ENCODE results near the gene PMP22.

Gene PMP22

GRCh38 chr17:15265131-15265530 is at the start of gene PMP22:
Gene PMP22 (minus strand): TSS chr17:15265326. CDS start chr17:15260727, 4,599 bp downstream.
- peak within 1 kb of the TSS; percentile 57 for H3K27ac ChIP-seq
- TF ChIP-seq ZFX (IDR thresholded peaks at IDR 0.05): no peak
- TF ChIP-seq, protein P1, sequence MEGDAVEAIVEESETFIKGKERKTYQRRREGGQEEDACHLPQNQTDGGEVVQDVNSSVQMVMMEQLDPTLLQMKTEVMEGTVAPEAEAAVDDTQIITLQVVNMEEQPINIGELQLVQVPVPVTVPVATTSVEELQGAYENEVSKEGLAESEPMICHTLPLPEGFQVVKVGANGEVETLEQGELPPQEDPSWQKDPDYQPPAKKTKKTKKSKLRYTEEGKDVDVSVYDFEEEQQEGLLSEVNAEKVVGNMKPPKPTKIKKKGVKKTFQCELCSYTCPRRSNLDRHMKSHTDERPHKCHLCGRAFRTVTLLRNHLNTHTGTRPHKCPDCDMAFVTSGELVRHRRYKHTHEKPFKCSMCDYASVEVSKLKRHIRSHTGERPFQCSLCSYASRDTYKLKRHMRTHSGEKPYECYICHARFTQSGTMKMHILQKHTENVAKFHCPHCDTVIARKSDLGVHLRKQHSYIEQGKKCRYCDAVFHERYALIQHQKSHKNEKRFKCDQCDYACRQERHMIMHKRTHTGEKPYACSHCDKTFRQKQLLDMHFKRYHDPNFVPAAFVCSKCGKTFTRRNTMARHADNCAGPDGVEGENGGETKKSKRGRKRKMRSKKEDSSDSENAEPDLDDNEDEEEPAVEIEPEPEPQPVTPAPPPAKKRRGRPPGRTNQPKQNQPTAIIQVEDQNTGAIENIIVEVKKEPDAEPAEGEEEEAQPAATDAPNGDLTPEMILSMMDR (conservative IDR thresholded peaks at IDR 0.05): no peak

DNA sequence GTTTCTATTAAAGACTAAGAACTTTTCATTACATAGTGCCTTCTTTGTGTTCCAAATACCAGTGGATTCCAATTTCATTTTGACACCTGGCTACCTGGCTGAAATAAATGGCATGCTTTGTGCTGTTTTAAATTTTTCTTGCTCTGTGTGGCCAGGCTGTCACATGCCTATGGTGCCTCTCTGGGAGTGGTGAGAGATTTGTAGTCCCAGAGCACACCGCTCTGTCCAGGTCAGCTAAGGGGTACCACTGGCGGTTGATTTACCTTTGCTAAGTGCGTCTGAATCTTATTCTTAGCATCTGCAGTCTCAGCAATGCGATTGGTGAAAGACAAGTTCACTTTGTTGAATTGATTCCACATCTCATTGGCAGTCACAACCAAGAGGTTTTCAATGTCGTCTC is 46.9 kb upstream of the PMP22 start:
- no peak for TF ChIP-seq ZFX (IDR thresholded peaks at IDR 0.05)
- H3K27ac ChIP-seq: no peak overlapping the region

- TF ChIP-seq, protein P1 (conservative IDR thresholded peaks at IDR 0.05): no peak
- TF ChIP-seq ZFX (IDR thresholded peaks at IDR 0.05): no peak
- H3K27ac ChIP-seq: no peak overlapping the region
Measured at GRCh38 chr17:15309793-15310192, 44.7 kb upstream of the PMP22 start.

DNA sequence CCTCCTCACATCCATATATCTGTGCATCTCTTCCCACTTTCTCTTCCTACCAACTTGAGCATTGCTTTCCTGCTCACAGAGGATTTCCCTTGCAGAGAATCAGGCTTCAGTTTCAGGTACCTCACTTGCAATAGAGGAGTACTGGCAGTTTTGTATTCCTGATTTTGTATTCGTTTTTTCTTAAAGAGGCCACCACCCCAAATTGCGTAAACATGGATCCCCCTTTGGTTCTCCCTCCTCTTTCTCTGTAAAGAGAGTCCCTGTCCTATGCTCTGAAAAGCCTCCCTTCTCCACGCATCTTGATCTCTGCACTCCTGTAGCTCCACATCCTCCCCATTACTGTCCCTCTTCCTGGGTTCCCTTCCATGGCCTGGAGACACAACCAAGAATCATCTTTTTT is 44.1 kb upstream of the PMP22 start:
- no peak for TF ChIP-seq ZFX (IDR thresholded peaks at IDR 0.05)
- TF ChIP-seq, protein P1 (conservative IDR thresholded peaks at IDR 0.05): no peak

DNA sequence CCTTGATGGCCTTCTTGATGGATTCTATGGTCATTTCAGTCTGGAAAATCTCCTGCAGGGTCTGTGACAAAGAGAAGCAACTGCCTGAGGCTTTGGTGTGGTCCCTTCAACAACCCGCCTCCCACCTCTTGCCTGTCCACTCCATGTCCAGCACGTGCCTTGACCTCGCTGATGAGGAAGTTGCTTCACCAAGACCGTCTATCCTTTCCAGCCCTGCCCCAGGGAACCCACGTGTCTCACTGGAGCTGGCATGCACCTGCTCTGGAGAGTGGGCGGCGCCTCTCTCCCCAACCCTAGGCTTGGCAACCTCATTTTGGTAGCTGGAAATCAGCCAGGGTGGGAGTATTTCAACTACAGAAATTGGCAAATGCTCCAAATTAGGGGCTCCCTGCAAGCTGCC is 43.6 kb upstream of the PMP22 start:
- H3K27ac ChIP-seq: no peak overlapping the region
- TF ChIP-seq, protein P1 (conservative IDR thresholded peaks at IDR 0.05): no peak
- TF ChIP-seq ZFX (IDR thresholded peaks at IDR 0.05): no peak

More for the DNA sequence above, 44.1 kb upstream of the PMP22 start:
- no peak overlapping the region for H3K27ac ChIP-seq

GRCh38 chr17:15307710-15308111 is 42.6 kb upstream of the PMP22 start:
- TF ChIP-seq, protein P1 (conservative IDR thresholded peaks at IDR 0.05): no peak
- no peak for TF ChIP-seq ZFX (IDR thresholded peaks at IDR 0.05)

DNA sequence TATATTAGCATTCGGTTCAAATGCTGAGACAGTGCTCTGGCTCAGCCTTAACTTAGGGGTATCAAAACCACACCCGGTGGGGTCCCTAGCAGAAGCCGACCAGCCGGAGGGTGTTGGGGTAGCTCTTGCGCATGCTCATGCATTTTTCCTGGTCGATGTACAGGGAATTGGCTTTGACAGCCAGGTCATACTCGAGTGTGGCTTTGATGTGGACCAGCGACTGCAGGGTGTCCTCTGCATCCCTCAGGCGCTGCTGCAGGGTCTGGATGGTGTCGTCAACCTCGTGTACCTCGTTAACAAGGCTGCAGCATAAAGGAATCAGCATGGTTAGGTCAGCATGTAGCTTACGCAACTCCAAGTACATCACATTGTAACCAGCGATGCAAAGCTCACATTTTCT is 38.7 kb upstream of the PMP22 start:
- TF ChIP-seq, protein P1 (conservative IDR thresholded peaks at IDR 0.05): no peak
- TF ChIP-seq ZFX (IDR thresholded peaks at IDR 0.05): no peak
- no peak overlapping the region for H3K27ac ChIP-seq

More at GRCh38 chr17:15307710-15308111, 42.6 kb upstream of the PMP22 start:
- H3K27ac ChIP-seq: no peak overlapping the region

GRCh38 chr17:15303268-15303667 is 38.1 kb upstream of the PMP22 start:
- no peak overlapping the region for H3K27ac ChIP-seq
- TF ChIP-seq ZFX (IDR thresholded peaks at IDR 0.05): no peak
- TF ChIP-seq, protein P1 (conservative IDR thresholded peaks at IDR 0.05): no peak
